HG03097 (cell line): ENCODE results near the gene WSCD1.

Experiments used
- ATAC-seq: cut with Tn5 transposase; IDR thresholded peaks from one replicate; pipeline ENCODE4 v1.9.1; 2021; ENCODE audit not compliant: unreplicated experiment, low FRiP score

WSCD1 gene

DNA sequence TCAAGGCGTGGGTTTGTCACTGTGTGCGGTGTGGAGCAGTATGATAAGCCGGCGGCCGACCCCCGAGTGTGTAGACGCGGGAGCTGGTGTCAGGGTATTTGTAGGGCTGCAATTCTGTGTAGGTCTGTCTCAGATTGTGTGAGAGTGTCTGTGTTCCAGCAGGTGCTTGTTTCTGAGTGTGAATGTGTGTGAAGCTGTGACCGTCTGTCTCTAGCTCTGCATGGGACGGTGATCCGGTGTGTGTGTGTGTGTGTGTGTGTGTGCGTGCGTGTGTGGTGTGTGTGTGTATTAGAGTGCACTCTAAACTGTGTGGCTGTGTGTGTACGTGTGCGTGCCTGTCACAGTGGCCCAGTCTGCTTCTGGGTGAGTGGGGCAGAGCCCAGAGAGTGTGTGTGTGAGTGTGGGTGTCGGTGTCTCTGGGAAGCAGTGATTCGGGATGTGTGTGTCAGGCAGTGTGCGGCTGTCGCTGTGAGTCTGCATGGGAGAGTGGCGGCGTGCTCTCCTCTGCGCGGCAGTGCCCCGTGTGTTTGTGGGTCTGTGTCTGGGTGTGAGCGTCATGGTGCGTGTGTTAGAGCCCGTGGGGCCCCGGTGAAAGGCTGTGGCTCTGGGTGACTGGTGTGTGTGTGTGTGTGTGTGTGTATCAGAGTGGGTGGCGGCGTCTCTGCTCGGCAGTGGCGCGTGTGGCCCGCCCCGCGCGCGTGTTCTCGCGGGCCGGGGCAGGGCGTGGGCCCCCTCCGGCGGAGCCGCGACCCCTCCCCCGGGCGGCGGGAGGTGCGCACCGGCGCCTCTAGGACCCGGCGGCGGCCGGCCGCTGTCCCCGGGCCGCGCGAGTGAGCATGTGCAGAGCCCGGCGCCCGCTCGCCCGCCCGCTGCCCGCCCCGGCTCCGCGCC is at the start of gene WSCD1:
TSS of gene WSCD1 (plus strand) at position 841 of the 891 bp plus-strand sequence. CDS start 10,280 bp downstream, outside the sequence.
- ATAC-seq: no peak

DNA sequence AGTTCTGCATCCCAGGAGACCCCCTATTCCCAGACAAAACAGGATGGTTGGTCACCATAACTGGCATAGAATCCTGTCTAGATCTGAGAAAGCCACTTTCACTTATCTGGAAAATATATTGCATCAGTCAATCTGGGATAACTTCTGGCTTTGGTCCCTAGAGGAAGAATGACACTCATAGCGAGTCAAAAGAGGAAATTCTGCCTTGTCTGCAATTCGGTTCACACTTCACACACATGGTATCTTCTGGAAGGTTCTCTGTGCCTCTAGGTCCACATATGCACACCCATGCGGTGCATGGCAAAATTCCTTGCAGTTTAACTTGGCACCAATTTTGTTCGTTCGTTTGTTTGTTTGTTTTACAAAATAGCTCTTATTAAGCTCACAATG is 49.2 kb upstream of the WSCD1 start:
- no peak for ATAC-seq

DNA sequence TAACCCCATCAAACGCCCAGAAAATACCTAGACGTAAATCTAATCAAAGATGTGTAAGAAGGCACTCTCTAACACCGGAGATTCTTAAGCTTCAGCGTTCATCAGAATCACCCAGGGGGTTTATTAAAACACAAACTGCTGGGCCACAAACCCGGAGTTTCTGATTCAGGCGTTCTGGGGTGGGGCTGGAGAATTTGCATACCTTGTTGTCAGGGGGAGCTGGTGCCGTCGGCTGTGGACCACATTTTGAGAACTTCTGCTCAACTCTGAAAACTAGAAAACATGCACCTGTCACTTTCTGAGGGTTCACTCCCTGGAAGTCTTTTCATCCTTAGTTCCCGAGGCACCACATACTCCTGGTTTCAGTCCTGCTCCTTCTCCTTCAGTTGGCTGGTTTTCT is 48.6 kb upstream of the WSCD1 start:
- no peak for ATAC-seq

GRCh38 chr17:6023036-6023831 is 46.9 kb upstream of the WSCD1 start:
- ATAC-seq: no peak

- ATAC-seq: no peak
Measured at GRCh38 chr17:6024576-6024975, 45.6 kb upstream of the WSCD1 start.

DNA sequence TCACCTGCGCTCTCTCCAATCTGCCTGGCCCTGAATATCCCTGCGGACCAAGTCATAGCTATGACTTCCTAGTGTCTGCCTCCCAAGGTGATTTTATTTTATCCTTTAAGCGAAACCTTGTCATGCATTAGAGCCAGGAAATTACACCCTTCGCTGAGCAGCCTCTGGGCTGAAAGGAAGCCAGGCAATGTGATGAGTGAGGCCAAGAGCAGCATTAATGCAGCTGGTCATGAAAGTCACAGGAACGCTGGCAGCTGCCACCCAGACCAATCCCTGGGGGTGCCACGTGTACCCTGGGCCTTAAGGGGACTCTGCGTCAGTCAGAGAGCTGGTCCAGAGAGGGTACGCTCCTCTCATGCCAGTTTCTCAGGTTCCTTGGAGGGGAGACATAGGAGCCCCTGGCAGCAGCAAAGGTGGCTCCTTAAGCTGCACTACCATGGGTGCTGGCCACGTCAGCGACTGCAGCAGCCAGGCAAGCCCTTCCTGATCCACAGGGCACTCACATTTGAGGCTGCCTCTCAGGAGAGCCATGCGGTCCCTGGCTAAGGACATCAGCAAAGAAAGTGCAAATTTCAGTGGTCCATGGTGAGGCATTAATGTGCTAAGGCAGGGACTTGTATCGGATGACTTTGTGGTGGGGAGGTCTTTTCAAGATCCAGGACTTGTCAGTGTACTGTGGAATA is 42.7 kb upstream of the WSCD1 start:
- no peak for ATAC-seq

GRCh38 chr17:6028294-6028693 is 41.9 kb upstream of the WSCD1 start:
- ATAC-seq: no peak

GRCh38 chr17:6035801-6036394 is 34.3 kb upstream of the WSCD1 start:
- no peak for ATAC-seq

- no peak for ATAC-seq
Measured at GRCh38 chr17:6040504-6040903, 29.7 kb upstream of the WSCD1 start.

- ATAC-seq: no peak
Measured at GRCh38 chr17:6041246-6041645, 28.9 kb upstream of the WSCD1 start.

- ATAC-seq: no peak
Measured at GRCh38 chr17:6043405-6043804, 26.8 kb upstream of the WSCD1 start.

DNA sequence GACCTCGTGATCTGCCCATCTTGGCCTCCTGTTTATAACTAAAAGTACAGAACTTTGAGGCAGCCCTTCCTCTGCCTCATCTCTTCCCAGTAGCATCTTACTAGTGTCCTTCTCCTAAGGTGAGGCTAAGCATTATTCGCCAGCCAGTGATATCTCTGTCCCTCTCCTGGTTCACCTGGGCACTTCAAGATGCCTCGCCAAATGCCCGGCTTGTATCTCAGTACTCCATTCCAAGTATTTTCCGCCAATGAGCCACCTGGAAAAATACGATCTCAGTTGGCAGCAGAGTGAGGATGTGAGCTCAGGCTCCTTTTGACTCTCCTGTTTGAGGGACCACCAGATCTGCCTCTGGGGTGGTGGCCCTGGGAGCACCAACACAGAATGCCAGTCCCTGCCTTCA is 25.9 kb upstream of the WSCD1 start:
- no peak for ATAC-seq

DNA sequence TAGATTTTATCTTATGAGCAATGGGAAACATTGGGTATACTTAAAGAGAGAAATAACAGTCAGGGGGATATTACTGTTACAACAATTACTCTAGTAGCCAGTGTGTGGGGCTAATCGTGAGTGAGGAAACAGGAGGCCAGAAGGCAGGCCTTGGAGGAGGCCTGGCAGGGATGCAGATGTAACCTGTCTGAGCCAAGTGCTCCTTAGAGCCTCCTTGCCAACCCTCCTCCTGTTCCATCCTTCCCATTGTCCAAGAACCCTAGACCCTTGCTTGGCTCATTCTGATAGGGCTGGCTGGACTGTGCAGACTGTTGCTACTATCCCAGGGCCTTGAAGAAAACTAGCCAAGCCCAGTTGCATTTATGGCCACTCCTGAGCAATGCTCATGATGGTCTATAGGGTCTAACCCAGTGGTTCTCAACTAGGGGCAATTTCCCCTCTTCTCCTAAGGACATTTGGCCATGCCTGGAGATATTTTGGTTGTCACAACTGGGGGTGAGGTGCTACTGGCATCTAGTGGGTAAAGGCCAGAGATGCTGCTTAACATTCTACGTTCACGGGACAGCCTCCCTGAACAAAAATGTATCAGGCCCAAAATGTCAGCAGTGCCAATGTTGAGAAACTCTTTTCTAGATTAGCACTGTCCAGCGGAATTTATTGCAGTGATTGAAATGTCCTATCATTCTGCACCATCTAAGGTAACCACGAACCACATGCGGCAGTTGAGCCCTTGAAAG is 24.4 kb upstream of the WSCD1 start:
- ATAC-seq: no peak

DNA sequence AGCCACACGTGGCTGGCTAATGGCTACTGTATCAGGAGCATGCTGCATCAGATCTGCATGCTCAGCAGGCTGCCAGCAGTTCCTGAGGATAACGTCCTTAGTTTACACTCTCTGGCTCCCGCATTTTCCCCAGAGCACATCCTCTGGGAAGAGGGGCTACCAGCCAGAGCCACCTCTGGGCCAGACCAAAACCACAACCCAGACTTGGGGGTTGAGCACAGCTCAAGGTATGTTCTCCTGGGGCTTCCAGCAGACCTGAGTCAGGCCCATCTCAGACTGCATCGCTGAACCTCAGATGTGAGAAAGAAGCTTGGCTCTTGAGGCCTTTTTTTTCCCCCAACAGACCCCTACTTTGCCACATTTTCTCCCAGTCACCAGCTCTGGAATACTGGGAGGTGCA is 23.7 kb upstream of the WSCD1 start:
- ATAC-seq: no peak

GRCh38 chr17:6046931-6047330 is 23.2 kb upstream of the WSCD1 start:
- no peak for ATAC-seq

DNA sequence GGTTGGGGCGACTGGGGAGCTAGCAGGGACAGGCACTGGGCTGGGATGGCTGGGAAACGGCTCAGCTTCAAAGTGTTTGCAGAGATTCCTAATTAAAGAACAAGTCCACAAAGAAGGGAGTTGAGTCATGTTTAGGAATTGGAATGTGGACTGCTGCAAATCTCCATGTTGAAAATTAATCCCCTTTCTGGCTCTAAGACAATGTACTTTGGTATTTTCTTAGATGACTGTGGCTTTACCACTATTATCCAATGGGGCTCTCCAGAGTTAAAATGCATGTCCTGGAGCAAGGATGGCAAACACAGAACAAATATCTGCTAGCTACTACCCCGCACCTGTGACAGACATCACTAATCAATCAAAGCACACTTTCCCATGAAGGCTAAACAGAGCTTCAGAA is 22.2 kb upstream of the WSCD1 start:
- ATAC-seq: no peak

DNA sequence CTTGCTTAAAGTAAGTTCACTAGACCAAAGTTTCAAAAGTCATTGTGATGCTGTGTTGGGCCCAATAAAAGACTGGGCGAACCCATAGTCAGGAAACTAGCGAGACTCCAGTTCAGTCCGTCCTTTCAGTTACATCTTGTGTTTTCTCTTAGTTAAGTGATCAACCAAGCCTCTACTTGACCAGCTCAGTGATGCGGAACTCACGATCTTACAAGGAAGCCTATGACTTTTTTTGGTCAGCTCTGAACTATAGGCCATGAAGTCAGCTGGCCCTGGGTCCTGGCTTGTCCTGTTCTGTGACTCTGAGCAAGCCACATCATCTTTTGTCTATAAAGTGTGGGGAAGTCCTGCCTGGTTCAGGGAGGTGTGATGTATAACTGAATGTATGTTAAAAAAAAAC is 21.7 kb upstream of the WSCD1 start:
- no peak for ATAC-seq

DNA sequence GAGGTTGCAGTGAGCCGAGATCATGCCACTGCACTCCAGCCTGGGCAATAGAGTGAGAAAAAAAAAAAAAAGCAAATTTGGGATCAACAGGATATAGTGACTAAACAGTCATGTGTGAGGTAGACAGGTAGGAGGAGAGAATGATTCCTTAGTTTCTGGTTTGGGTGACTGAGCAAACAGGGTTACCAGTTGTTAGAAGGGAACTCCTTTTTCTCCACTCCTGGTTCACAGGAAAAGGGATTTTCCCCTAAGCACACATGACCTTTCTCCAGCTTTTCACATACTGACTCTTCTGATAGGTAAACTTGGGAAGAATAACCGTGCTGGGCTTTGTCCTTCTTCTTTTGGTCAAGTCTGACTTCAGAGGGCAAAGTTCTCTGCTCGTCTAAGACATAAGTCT is 17.3 kb upstream of the WSCD1 start:
- ATAC-seq: no peak

- ATAC-seq: no peak
Measured at GRCh38 chr17:6054372-6054771, 15.8 kb upstream of the WSCD1 start.

GRCh38 chr17:6056104-6056503 is 14.1 kb upstream of the WSCD1 start:
- no peak for ATAC-seq
